Keratinocyte (primary cell): ENCODE results near the gene P4HTM. TPM values are rescaled to one million over a fixed set of nuclear protein-coding genes. Genes with fewer than 3 reads are reported as not detected.

Source experiments
- DNase-seq: peaks from one replicate; pipeline ENCODE4 v3.0.0-alpha.2; 2011; ENCODE audit warnings: low read depth, missing footprints, low spot score
- FAIRE-seq: peaks from 2 replicates; lab custom pipeline; 2011; peaks lifted over from hg19 to GRCh38; lab: Jason Lieb, UNC
- H2AFZ ChIP-seq: 2 replicates; pipeline ENCODE4 v1.6.0; 2012; ENCODE audit warnings: low read length, control low read depth, inconsistent platforms; ENCODE audit not compliant: control insufficient read depth
- H3K27ac ChIP-seq: 2 replicates; pipeline ENCODE4 v1.5.1; 2011; ENCODE audit warnings: low read length; ENCODE audit not compliant: control insufficient read depth, insufficient read depth
- H3K27me3 ChIP-seq: 3 replicates; pipeline ENCODE4 v1.6.0; 2011; ENCODE audit warnings: low read length; ENCODE audit not compliant: control insufficient read depth, insufficient read depth; ENCODE audit errors: extremely low read depth
- H3K36me3 ChIP-seq, 2 experiments: 2 replicates in 1 of 2; 3 replicates in 1 of 2; pipeline ENCODE4 v1.5.1; 2011; ENCODE audit warnings: low read length in 2 of 2, mild to moderate bottlenecking in 1 of 2; ENCODE audit not compliant: control insufficient read depth in 2 of 2, insufficient read depth in 2 of 2; ENCODE audit errors: extremely low read depth in 1 of 2
- H3K4me1 ChIP-seq: 3 replicates; pipeline ENCODE4 v1.5.1; 2011; ENCODE audit warnings: low read length; ENCODE audit not compliant: control insufficient read depth, insufficient read depth; ENCODE audit errors: extremely low read depth
- H3K4me2 ChIP-seq: 3 replicates; pipeline ENCODE4 v1.6.0; 2011; ENCODE audit warnings: low read depth, low read length; ENCODE audit not compliant: control insufficient read depth, insufficient read depth; ENCODE audit errors: extremely low read depth
- H3K4me3 ChIP-seq, 3 experiments: fragments of 200-600 bp in 1 of 3; sonication (generic) in 1 of 3; 2 replicates in 2 of 3; 3 replicates in 1 of 3; pipeline ENCODE4 v1.5.1; 2011 to 2016; ENCODE audit warnings: low read length in 3 of 3, mild to moderate bottlenecking in 3 of 3, control low read depth in 2 of 3, inconsistent platforms in 1 of 3, low read depth in 1 of 3, mixed read lengths in 1 of 3, mixed run types in 1 of 3, moderate library complexity in 1 of 3; ENCODE audit not compliant: control insufficient read depth in 2 of 3, insufficient read depth in 2 of 3; ENCODE audit errors: extremely low read depth in 1 of 3
- H3K79me2 ChIP-seq: 2 replicates; pipeline ENCODE4 v1.6.0; 2012; ENCODE audit warnings: low read length; ENCODE audit not compliant: control insufficient read depth, insufficient read depth
- H3K9ac ChIP-seq: 3 replicates; pipeline ENCODE4 v1.6.0; 2011; ENCODE audit warnings: low read length; ENCODE audit not compliant: control insufficient read depth, insufficient read depth; ENCODE audit errors: extremely low read depth
- H3K9me1 ChIP-seq: 3 replicates; pipeline ENCODE4 v1.6.0; 2011; ENCODE audit warnings: low read length; ENCODE audit not compliant: control insufficient read depth, insufficient read depth; ENCODE audit errors: extremely low read depth
- H3K9me3 ChIP-seq: 2 replicates; pipeline ENCODE4 v1.5.1; 2012; ENCODE audit warnings: low read depth, low read length; ENCODE audit not compliant: control insufficient read depth
- H4K20me1 ChIP-seq: 3 replicates; pipeline ENCODE4 v1.6.0; 2011; ENCODE audit warnings: low read length; ENCODE audit not compliant: control insufficient read depth, insufficient read depth; ENCODE audit errors: extremely low read depth
- EZH2 ChIP-seq: IDR thresholded peaks from one replicate; pipeline ENCODE4 v1.6.1; 2012; ENCODE audit warnings: inconsistent platforms, mild to moderate bottlenecking, low read length, moderate library complexity
- dilution Hi-C: fragments of 300-500 bp; cut with MboI; formaldehyde crosslinking; loops from one replicate; pipeline ENCODE4 v1.7.0; 2020; ENCODE audit warnings: low sequenced_read_pairs; ENCODE audit not compliant: extremely low pct_ligation_motif_present
- polyA plus RNA-seq, 5 experiments: library from polyadenylated mRNA; depleted of rRNA in 3 of 5; stranded (reverse) in 3 of 5; stranded (forward) in 1 of 5; unstranded in 1 of 5; fragments of >200 nt; gene quantifications; 1 replicate in 1 of 5; 2 replicates in 3 of 5; 3 replicates in 1 of 5; pipeline versions ENCODE4 v1.2.1 to v1.2.3, GENCODE V29; 2011 to 2012; ENCODE audit warnings: missing spikeins in 2 of 5, low read depth in 1 of 5, low replicate concordance in 1 of 5
- TF ChIP-seq, protein P1 (sequence below), 3 experiments: IDR thresholded peaks in 1 of 3; conservative IDR thresholded peaks in 1 of 3; optimal IDR thresholded peaks in 1 of 3; 2 replicates in 2 of 3; 3 replicates in 1 of 3; pipeline versions ENCODE3 to v1.5.1; 2011; ENCODE audit warnings: low read length in 3 of 3, mild to moderate bottlenecking in 3 of 3, moderate library complexity in 2 of 3, control low read depth in 1 of 3, inconsistent platforms in 1 of 3; ENCODE audit not compliant: insufficient read depth in 2 of 3; ENCODE audit errors: extremely low read depth in 1 of 3

P4HTM gene
- polyA plus RNA-seq, 1 donor (not counting 4 experiments of a cell fraction or from before 2014, with no cell fraction given): 0.93 TPM

DNA sequence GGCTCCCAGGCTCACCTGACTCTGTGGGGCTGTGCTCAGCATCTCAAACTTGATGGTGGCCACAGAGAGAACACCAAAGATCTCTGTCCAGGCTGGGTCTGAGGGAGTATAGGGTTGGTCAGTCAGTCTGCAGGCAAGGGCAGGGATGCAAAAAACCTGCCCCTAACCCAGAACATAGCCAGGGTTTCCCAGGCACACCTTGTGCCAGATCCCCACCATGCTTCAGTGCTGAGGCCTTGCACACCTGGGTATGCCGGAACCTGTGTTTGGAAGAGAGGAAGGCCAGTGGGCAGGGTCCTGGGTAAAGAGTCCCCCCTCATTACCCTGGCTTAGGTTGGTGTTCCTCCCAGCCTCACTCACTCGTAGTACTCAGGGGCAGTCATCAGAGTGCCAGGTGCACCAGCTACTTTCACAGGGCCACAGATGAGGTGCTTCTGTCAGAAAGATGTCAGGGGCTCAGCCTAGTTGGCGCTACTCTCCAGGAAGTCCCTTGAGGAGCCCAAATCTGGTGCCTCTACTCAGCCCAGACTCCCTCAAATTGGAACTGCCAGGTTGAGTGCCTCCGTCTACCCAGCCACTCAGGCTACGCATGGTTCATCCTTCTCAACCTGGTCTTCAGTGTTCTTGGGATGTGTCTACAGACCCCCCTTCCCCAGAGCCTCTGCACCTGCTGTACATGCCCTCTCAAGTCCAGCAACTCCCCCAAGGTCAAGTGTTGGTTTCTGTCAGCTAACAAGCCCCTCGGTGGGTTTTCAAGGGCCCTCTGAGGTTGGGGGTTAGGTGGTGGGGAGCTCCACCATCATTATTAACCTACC is 26.6 kb downstream of the P4HTM start:
- Histone ChIP-seq H3K36me3 (peaks cover 15 to 48% of the 10 kb centered on the region in 2 experiments), H3K9me1 (peaks cover 8% of the 10 kb centered on the region), H4K20me1 (peaks cover 27% of the 10 kb centered on the region), H3K4me1 (peaks cover 32% of the 10 kb centered on the region), H3K4me2 (no peak overlapping the region), H2AFZ (no peak overlapping the region), H3K4me3 (no peak overlapping the region), H3K27me3 (no peaks in the 10 kb centered on the region), H3K27ac (no peak overlapping the region), H3K9me3 (no peaks in the 10 kb centered on the region), H3K79me2 (peaks cover 43% of the 10 kb centered on the region), H3K9ac (no peak overlapping the region)
- dilution Hi-C loops: no loop called here
- no peak for DNase-seq
- TF ChIP-seq, protein P1, sequence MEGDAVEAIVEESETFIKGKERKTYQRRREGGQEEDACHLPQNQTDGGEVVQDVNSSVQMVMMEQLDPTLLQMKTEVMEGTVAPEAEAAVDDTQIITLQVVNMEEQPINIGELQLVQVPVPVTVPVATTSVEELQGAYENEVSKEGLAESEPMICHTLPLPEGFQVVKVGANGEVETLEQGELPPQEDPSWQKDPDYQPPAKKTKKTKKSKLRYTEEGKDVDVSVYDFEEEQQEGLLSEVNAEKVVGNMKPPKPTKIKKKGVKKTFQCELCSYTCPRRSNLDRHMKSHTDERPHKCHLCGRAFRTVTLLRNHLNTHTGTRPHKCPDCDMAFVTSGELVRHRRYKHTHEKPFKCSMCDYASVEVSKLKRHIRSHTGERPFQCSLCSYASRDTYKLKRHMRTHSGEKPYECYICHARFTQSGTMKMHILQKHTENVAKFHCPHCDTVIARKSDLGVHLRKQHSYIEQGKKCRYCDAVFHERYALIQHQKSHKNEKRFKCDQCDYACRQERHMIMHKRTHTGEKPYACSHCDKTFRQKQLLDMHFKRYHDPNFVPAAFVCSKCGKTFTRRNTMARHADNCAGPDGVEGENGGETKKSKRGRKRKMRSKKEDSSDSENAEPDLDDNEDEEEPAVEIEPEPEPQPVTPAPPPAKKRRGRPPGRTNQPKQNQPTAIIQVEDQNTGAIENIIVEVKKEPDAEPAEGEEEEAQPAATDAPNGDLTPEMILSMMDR (optimal IDR thresholded peaks at IDR 0.05 in 1 of 3, IDR thresholded peaks at IDR 0.05 in 1 of 3, conservative IDR thresholded peaks at IDR 0.05 in 1 of 3; ENCODE audit: extremely low read depth in 1 of 3, insufficient read depth in 2 of 3, low read length in 3 of 3): no peak
- TF ChIP-seq EZH2: no peak
- no peak for FAIRE-seq

DNA sequence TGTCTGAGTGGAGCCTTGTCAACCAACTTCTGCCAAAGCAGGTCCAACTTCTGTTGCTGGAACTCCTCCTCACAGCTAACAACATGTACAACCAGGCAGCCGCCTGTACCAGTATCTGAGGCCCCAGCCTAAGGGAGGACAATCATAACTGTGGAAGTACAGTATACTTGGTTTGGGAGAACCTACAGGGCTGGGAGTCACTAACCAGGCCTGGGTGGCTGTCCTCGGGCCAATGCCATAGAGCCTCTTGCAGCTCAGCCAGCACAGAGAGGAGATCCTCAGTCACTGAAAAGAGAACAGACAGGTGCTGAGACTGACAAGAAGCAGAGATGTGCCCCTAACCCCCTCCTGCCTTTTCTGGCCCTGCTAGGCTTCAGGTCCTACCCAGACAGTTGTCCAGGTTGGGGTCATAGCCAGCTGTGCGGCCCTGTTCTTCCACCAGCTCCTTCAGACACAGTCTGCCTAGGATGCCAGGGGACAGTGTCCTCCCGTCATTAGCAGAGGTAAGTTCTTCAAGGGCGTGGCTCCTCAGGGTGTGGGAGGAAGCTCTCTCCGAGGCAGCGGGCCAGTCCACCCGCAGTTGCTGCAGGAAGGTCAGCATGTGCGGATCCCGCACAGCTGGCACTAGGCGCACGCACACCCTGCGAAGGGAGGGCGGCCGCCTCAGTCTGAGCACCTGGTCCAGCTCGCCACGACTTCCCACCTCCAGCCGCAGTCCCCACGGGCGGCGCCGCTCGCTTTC is 27.4 kb downstream of the P4HTM start:
- Histone ChIP-seq H3K79me2 (peaks cover 37% of the 10 kb centered on the region), H3K9me1 (peaks cover 8% of the 10 kb centered on the region), H3K27ac (peak overlapping the region; percentile 14), H3K9me3 (no peaks in the 10 kb centered on the region), H4K20me1 (peaks cover 24% of the 10 kb centered on the region), H3K9ac (peak overlapping the region; percentile 78), H3K36me3 (peaks cover 15 to 41% of the 10 kb centered on the region in 2 experiments), H2AFZ (peak overlapping the region; percentile 79), H3K4me3 (peak overlapping the region; percentile 53 to 86 (median 82)), H3K4me1 (peaks cover 32% of the 10 kb centered on the region), H3K4me2 (peak overlapping the region; percentile 99), H3K27me3 (no peaks in the 10 kb centered on the region)
- no peak for DNase-seq
- FAIRE-seq: no peak
- TF ChIP-seq, protein P1 (optimal IDR thresholded peaks at IDR 0.05 in 1 of 3, IDR thresholded peaks at IDR 0.05 in 1 of 3, conservative IDR thresholded peaks at IDR 0.05 in 1 of 3; ENCODE audit: extremely low read depth in 1 of 3, insufficient read depth in 2 of 3, low read length in 3 of 3): no peak
- TF ChIP-seq EZH2: no peak
- dilution Hi-C loops: no loop called here
